ENCODE measurements around the gene SMTNL1. TPM values are rescaled to one million over a fixed set of nuclear protein-coding genes. Genes with fewer than 3 reads are reported as not detected.

The SMTNL1 gene
- total and polyA plus RNA-seq, 9 of the 15 experiments (the other 6 are each of a cell fraction or from before 2014, with no cell fraction given), result not detected

- TF ChIP-seq AFF1 (IDR thresholded peaks at IDR 0.05; ENCODE audit: low read depth in 1 of 2, partially characterized antibody in 2 of 2) (no peak), POLR3A (IDR thresholded peaks at IDR 0.05; ENCODE audit: borderline replicate concordance, extremely low read depth, insufficient read depth, insufficient read length) (no peak), VEZF1 (CRISPR knock-in tag; IDR thresholded peaks at IDR 0.05) (peak; percentile 95), EHMT2 (IDR thresholded peaks at IDR 0.05) (no peak), E2F8 (IDR thresholded peaks at IDR 0.05; ENCODE audit: low read depth, partially characterized antibody) (no peak), SP2 (IDR thresholded peaks at IDR 0.05; ENCODE audit: extremely low read depth, low read depth, low read length, poor library complexity, severe bottlenecking) (no peak), SOX6 (IDR thresholded peaks at IDR 0.05) (no peak), TCFL5 (CRISPR knock-in tag; conservative IDR thresholded peaks at IDR 0.05) (no peak), GATAD2A (IDR thresholded peaks at IDR 0.05) (no peak), NCOA4 (IDR thresholded peaks at IDR 0.05; ENCODE audit: partially characterized antibody) (no peak), ETV6 (IDR thresholded peaks at IDR 0.05; ENCODE audit: borderline replicate concordance in 1 of 2, low read depth in 2 of 2, low read length in 1 of 2) (no peak), ETV6 (CRISPR knock-in tag; IDR thresholded peaks at IDR 0.05; ENCODE audit: borderline replicate concordance) (0 out of 2 replicates have a peak, but pooled peaks have one; percentile 10), PREB (CRISPR knock-in tag; IDR thresholded peaks at IDR 0.05) (no peak), CBFA2T2 (conservative IDR thresholded peaks at IDR 0.05) (0 out of 2 replicates have a peak, but pooled peaks have one; percentile 1), ZNF354B (CRISPR knock-in tag; IDR thresholded peaks at IDR 0.05) (no peak), NRF1 (conservative IDR thresholded peaks at IDR 0.05 in 1 of 2, IDR thresholded peaks at IDR 0.05 in 1 of 2) (no peak), FOS (IDR thresholded peaks at IDR 0.05; ENCODE audit: extremely low read depth, insufficient read length) (no peak), ZNF239 (CRISPR knock-in tag; IDR thresholded peaks at IDR 0.05) (no peak)
Observed at GRCh38 chr11:57514538-57515331, 22.7 kb upstream of the SMTNL1 start (continued).

All from K562 (cell line).